Activated T-helper 2 cell treated with anti-CD3 and anti-CD28 coated beads, Interferon-gamma antibody, Interleukin-2, Interleukin-4, amounts not matched to agents 10 μg/mL and 5 μg/mL and 100 μg/mL, durations not matched to agents 14 hours and 24 hours and 36 hours (primary cell): ENCODE data around the gene C11orf91. TPM values are rescaled to one million over a fixed set of nuclear protein-coding genes. Genes with fewer than 3 reads are reported as not detected.
"Not testable (repeated sequence)": the region's sequence is repeated elsewhere in the genome, so short reads cannot be mapped to it uniquely, and the experiment has no call there.

ENCODE experiments used
- DNase-seq: peaks from one replicate; pipeline ENCODE4 v3.0.0; 2021; ENCODE audit warnings: low spot score
- H3K27ac Mint-ChIP-seq: one replicate; pipeline ENCODE4 v1.8.0; 2021; ENCODE audit warnings: mixed read lengths
- H3K27me3 Mint-ChIP-seq: one replicate; pipeline ENCODE4 v1.8.0; 2021; ENCODE audit warnings: low read depth, mixed read lengths
- H3K36me3 Mint-ChIP-seq: one replicate; pipeline ENCODE4 v1.8.0; 2021; ENCODE audit warnings: low read depth, mixed read lengths
- H3K4me1 Mint-ChIP-seq: one replicate; pipeline ENCODE4 v1.8.0; 2021; ENCODE audit warnings: low read depth, mixed read lengths
- H3K4me3 Mint-ChIP-seq: one replicate; pipeline ENCODE4 v1.8.0; 2021; ENCODE audit warnings: low read depth, mild to moderate bottlenecking, moderate library complexity, mixed read lengths
- H3K9me3 Mint-ChIP-seq: one replicate; pipeline ENCODE4 v1.8.0; 2021; ENCODE audit warnings: mixed read lengths
- intact Hi-C: fragments of 100-400 bp; cut with micrococcal nuclease; formaldehyde crosslinking; loops from one replicate; pipeline ENCODE4 v1.15.1; 2023
- total RNA-seq: library from RNA; stranded (reverse); gene quantifications from 2 replicates; pipeline ENCODE4 v1.2.3, GENCODE V29; 2022

Gene C11orf91
- total RNA-seq, 1 donor from 2014 or later: not detected

DNA sequence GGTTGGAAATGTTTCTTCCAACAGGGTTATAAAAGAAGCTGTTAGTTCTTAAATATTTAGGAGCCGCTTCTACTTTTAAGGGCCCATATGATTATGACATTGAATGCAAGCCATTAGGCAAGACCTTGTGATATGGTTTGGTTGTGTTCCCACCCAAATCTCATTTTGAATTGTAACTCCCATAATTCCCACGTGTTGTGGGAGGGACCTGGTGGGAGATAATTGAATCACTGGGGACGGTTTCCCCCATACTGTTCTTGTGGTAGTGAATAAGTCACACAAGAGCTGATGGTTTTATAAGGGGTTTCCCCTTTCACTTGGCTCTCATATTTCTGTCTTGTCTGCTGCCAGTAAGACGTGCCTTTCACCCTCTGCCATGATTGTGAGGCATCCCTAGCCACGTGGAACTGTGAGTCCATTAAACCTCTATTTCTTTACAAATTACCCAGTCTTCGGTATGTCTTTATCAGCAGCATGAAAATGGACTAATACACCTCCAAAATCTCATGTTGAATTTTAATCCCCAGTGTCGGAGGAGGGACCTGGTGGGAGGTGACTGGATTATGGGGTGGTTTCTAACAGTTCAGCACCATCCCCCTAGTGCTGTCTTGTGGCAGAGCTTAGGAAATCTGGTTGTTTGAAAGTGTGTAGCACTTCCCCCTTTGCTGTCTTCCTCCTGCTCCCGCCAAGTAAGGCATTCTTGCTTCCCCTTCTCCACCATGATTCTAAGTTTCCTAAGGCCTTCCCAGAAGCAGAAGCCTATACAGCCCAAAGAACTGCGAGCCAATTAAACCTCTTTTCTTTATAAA is 31.3 kb upstream of the C11orf91 start:
- Mint-ChIP-seq H3K4me1 (peaks cover 44% of the 10 kb centered on the region), H3K4me3 (peak overlapping the region; percentile 9), H3K36me3 (peaks cover 64% of the 10 kb centered on the region), H3K27ac (peak overlapping the region; percentile 39), H3K9me3 (no peaks in the 10 kb centered on the region), H3K27me3 (no peaks in the 10 kb centered on the region)
- no peak for DNase-seq
- intact Hi-C loops: loop anchor here (1.0 to 10.0 kb wide), 4 partner anchors 9 to 923 kb away; partner anchors contain the start of gene CAPRIN1

DNA sequence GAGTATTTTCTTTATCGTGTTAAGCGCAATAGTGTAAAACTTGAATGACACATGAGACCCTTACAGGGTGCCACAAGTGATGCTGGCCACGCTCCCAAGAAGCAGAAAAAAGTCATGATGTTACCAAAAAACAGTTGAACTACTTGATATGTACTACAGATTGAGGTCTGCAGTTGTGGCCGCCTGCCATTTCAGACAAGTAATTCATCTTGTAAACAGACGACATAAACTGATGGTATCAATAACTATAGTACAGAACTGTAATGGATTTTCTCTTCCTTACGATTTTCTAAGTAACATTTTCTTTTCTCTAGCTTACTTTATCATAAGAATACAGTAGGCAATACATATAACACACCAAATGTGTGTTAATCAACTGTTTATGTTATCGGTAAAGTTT is 30.1 kb upstream of the C11orf91 start:
- H3K4me3 Mint-ChIP-seq: no peak overlapping the region

DNA sequence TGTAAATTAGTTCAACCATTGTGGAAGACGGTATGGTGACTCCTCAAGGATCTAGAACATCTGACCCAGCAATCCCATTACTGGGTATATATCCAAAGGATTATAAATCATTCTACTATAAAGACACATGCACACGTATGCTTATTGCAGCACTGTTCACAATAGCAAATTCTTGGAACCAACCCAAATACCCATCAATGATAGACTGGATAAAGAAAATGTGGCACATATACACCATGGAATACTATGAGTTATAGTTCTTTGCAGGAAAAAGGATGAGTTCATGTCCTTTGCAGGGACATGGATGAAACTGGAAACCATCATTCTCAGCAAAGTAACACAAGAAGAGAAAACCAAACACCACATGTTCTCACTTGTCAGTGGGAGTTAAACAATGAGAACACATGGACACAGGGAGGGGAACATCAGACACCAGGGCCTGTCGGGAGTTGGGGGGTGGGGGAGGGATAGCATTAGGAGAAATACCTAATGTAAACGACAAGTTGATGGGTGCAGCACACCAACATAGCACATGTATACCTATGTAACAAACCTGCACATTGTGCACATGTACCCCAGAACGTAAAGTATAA is 28.5 kb upstream of the C11orf91 start:
- H3K9me3 Mint-ChIP-seq, H3K27me3 Mint-ChIP-seq, DNase-seq, H3K4me3 Mint-ChIP-seq, H3K27ac Mint-ChIP-seq: not testable (repeated sequence)
- intact Hi-C loops: loop anchor here (10.0 kb wide), 1 partner anchor 684 kb away; no protein-coding TSS in a partner anchor
- Mint-ChIP-seq H3K4me1 (peaks cover 53% of the 10 kb centered on the region), H3K36me3 (peaks cover 73% of the 10 kb centered on the region)

More for the DNA sequence above, 30.1 kb upstream of the C11orf91 start:
- Mint-ChIP-seq H3K36me3 (peaks cover 74% of the 10 kb centered on the region), H3K4me1 (peaks cover 51% of the 10 kb centered on the region), H3K27me3 (peaks cover 6% of the 10 kb centered on the region), H3K9me3 (no peaks in the 10 kb centered on the region), H3K27ac (no peak overlapping the region)
- intact Hi-C loops: loop anchor here (1.0 to 10.0 kb wide), 3 partner anchors 7 to 924 kb away; partner anchors contain the start of gene CAPRIN1
- DNase-seq: no peak

DNA sequence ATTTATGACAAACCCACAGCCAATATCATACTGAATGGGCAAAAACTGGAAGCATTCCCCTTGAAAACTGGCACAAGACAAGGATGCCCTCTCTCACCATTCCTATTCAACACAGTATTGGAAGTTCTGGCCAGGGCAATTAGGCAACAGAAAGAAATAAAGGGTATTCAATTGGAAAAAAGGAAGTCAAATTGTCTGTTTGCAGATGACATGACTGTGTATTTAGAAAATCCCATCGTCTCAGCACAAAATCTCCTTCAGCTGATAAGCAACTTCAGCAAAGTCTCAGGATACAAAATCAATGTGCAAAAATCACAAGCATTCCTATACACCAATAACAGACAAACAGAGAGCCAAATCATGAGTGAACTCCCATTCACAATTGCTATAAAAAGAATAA is 26.9 kb upstream of the C11orf91 start:
- not testable (repeated sequence) for DNase-seq, H3K27ac Mint-ChIP-seq, H3K27me3 Mint-ChIP-seq, H3K9me3 Mint-ChIP-seq, H3K4me3 Mint-ChIP-seq
- intact Hi-C loops: loop anchor here (10.0 kb wide), 1 partner anchor 683 kb away; no protein-coding TSS in a partner anchor
- peaks cover 58% of the 10 kb centered on the region for H3K4me1 Mint-ChIP-seq
- H3K36me3 Mint-ChIP-seq: peaks cover 64% of the 10 kb centered on the region

DNA sequence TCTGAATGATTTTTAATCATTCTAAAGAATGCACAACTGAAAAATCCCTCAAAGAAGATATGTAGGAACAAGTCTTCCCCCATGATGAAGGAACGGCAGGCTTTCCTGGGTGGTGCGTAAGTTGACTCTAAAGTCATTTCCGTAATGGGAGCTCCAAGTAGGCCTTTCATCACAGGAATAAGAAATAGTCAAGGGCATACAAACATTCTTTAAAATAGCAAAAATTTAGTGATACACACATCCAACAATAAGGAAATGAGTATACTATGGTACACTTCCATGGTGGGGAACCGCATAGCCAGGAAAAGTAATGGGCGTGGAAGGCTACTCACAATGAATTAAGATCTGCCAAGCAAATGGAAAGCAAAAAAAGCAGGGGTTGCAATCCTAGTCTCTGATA is 24.9 kb upstream of the C11orf91 start:
- no peak for DNase-seq
- intact Hi-C loops: loop anchor here (10.0 kb wide), 1 partner anchor 681 kb away; no protein-coding TSS in a partner anchor
- peaks cover 66% of the 10 kb centered on the region for H3K4me1 Mint-ChIP-seq

DNA sequence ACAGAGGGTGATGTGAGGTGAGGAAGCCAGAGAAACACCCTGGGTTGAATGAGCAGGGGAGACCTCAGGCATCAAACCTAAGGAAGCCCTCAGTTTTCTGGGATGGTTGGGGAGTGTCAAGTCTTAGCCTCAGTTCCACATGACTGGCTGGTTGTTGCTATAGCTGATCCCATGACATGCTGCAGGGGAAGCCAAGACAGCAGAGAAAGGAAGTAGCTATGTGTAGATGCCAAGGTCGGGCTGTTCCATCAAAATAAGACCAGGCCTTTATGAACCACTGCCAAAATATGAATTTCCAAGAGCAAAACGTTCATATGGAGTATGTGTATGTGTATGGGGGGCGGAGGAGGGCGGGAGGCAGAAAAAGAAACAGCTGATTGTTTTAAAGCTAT is 24.0 kb upstream of the C11orf91 start:
- intact Hi-C loops: loop anchor here (5.0 to 10.0 kb wide), 7 partner anchors 48 to 897 kb away; partner anchors contain the start of genes ABTB2, FBXO3 and PRRG4
- H3K9me3 Mint-ChIP-seq: no peaks in the 10 kb centered on the region
- no peak for DNase-seq
- peaks cover 6% of the 10 kb centered on the region for H3K27me3 Mint-ChIP-seq
- H3K4me3 Mint-ChIP-seq: no peak overlapping the region
- peaks cover 72% of the 10 kb centered on the region for H3K4me1 Mint-ChIP-seq
- no peak overlapping the region for H3K27ac Mint-ChIP-seq
- peaks cover 72% of the 10 kb centered on the region for H3K36me3 Mint-ChIP-seq

More for the DNA sequence above, 24.9 kb upstream of the C11orf91 start:
- no peak overlapping the region for H3K27ac Mint-ChIP-seq
- peaks cover 6% of the 10 kb centered on the region for H3K27me3 Mint-ChIP-seq
- no peaks in the 10 kb centered on the region for H3K9me3 Mint-ChIP-seq
- no peak overlapping the region for H3K4me3 Mint-ChIP-seq
- peaks cover 69% of the 10 kb centered on the region for H3K36me3 Mint-ChIP-seq

DNA sequence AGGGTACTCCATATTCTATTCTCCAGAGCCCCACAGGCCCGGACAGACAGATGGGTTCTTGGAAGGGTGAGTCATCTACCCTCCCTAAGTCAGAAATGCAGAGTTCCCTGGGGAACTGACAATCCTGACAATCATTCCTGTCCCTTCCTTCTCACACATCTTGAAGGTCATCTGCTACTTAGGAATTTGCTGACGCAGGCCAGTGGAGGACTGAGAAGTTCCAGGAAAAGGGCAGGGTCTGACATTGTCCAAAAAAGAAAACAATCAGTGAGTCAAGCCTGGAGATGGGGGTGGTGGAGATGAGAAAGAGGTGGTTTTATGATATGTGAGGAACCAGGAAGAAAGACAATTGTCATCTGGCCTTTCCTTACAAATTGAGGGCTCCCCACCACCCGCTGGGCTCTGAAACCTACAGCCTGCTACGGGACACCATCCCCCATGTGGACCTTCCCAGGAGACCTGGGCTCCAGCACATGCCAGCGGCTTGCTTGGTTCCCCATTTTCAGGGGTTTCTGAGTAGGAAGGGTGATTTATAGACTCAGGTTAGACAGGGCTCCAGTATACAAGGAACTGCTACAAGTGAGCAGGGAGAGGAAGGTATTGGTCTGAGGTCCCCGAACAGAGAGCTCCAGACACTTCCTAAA is 22.7 kb upstream of the C11orf91 start:
- intact Hi-C loops: loop anchor here (1.0 to 10.0 kb wide), 9 partner anchors 8 to 896 kb away; partner anchors contain the start of genes ABTB2, FBXO3 and PRRG4
- peaks cover 6% of the 10 kb centered on the region for H3K27me3 Mint-ChIP-seq
- H3K9me3 Mint-ChIP-seq: no peaks in the 10 kb centered on the region
- H3K4me1 Mint-ChIP-seq: peaks cover 70% of the 10 kb centered on the region
- H3K27ac Mint-ChIP-seq: peak overlapping the region; percentile 94
- peaks cover 74% of the 10 kb centered on the region for H3K36me3 Mint-ChIP-seq
- DNase-seq: no peak
- H3K4me3 Mint-ChIP-seq: peak overlapping the region; percentile 48

DNA sequence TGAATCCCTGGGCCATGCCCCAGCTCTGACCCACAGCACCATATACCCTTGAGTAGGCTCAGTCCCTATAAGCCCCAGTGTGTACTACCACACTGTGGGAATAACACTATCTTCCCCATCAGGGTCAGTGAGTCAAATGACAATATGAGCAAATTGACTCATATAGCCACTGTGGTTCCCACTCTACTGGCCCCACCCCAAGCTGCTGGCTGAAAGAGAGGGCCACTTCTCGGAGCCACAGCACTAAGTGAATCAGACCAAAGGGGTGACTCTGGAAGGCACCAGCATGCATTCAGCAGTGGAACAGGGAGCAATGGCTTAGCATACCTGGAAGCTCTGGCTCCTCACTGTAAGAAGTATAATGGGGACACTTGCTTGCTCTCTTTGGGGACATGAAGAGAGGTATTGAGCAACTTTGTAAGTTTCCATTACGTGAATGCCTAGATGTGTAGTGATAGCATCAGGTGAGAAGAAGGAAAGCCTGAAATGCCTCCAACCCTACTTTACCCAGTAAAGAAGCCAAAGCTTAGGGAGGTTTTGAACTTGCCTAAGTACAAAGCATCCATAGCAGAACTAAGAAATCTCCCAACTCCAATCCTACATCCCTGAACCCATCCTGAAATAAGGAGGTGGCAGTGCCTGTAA is 22.1 kb upstream of the C11orf91 start:
- Mint-ChIP-seq H3K27me3 (peaks cover 6% of the 10 kb centered on the region), H3K9me3 (no peaks in the 10 kb centered on the region), H3K27ac (peak overlapping the region; percentile 94), H3K36me3 (peaks cover 69% of the 10 kb centered on the region), H3K4me3 (peak overlapping the region; percentile 48), H3K4me1 (peaks cover 69% of the 10 kb centered on the region)
- intact Hi-C loops: loop anchor here (1.0 to 10.0 kb wide), 13 partner anchors 9 to 895 kb away; partner anchors contain the start of genes ABTB2, FBXO3 and PRRG4
- peak; percentile 38 for DNase-seq

DNA sequence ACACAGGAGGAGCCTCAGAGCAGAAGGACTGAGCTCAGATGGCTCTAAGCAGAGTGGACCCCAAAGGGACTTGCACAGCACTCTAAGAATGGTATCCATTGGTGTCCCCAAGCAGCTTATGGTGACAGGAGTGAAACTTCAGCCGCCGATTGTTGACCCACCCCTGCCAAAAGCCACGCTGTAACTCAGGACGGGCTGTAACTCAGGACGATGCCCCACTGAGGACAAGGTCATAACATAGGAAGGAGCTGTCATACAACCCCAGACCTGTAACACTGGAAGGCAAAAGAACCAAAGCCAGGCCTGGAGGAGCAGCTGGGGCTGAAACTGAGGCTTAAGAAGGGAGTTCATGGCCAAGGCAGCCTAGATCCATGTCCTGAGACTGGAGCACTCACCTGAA is 21.4 kb upstream of the C11orf91 start:
- peak overlapping the region; percentile 94 for H3K27ac Mint-ChIP-seq
- no peak overlapping the region for H3K4me3 Mint-ChIP-seq
- no peak for DNase-seq
- no peaks in the 10 kb centered on the region for H3K9me3 Mint-ChIP-seq
- peaks cover 66% of the 10 kb centered on the region for H3K4me1 Mint-ChIP-seq
- peaks cover 69% of the 10 kb centered on the region for H3K36me3 Mint-ChIP-seq
- intact Hi-C loops: loop anchor here (1.0 to 10.0 kb wide), 12 partner anchors 13 to 895 kb away; partner anchors contain the start of genes ABTB2, FBXO3 and PRRG4
- peaks cover 6% of the 10 kb centered on the region for H3K27me3 Mint-ChIP-seq

DNA sequence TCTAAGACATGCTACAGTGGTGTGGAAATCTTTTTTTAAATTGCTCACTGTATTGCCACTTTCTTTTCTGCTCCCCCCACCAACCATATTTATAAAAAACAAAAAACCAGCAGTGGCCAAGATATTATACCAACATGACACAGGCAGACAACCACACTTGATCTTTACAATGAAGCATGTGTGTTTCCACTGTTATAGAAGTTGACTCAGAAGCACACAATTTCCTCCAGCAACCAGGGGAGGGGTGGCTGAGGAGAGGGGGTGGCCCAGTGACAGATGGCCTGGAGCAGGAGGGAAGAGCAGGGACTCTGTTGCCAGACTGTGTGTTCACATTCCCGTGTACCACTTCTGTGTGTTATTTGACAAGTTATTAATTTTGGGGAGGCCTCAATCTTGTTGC is 20.8 kb upstream of the C11orf91 start:
- Mint-ChIP-seq H3K36me3 (peaks cover 72% of the 10 kb centered on the region), H3K27me3 (peaks cover 4% of the 10 kb centered on the region), H3K9me3 (no peaks in the 10 kb centered on the region), H3K27ac (peak overlapping the region; percentile 94), H3K4me1 (peaks cover 63% of the 10 kb centered on the region), H3K4me3 (peak overlapping the region; percentile 4)
- no peak for DNase-seq
- intact Hi-C loops: loop anchor here (5.0 to 10.0 kb wide), 7 partner anchors 51 to 894 kb away; partner anchors contain the start of genes ABTB2, FBXO3 and PRRG4

DNA sequence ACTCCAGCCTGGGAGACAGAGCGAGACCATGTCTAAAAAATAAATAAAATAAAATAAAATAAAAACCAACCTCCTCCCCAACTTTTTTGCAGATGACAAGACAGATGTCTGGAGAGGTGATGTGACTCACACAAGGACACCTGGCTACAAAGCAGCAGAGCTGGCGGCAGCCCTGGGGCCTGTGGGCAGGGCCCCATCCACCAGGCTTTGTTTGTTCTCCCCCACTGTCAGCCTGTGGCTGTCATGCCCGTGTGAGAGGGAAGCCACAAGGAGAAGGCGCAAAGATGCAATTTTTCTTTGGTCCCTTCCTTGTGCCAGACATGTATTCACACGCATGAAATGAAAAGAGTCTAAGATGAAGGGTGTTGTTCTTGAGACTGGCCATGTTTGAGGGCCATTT is 19.0 kb upstream of the C11orf91 start:
- peaks cover 65% of the 10 kb centered on the region for H3K36me3 Mint-ChIP-seq
- intact Hi-C loops: no loop called here

DNA sequence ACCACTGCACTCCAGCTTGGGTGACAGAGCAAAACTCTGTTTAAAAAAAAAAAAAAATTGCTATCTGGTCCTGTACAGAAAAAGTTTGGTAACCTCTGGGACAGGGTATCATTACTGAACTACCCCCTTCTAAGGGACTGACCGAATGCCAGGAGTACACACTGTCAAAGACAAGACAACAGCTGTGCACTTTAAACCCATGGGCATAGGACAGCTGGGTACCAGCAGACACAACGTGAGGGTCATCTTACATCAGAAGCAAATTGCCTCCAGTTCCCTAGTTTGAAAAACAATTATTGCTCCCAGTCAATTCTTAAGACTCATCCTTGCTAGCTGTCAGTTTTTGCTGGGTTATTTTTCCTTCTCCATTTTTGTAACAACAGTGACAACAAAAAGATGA is 17.8 kb upstream of the C11orf91 start:
- Mint-ChIP-seq H3K4me3 (no peak overlapping the region), H3K27ac (no peak overlapping the region), H3K4me1 (peaks cover 36% of the 10 kb centered on the region), H3K27me3 (no peaks in the 10 kb centered on the region), H3K36me3 (peaks cover 62% of the 10 kb centered on the region), H3K9me3 (no peaks in the 10 kb centered on the region)
- DNase-seq: no peak
- intact Hi-C loops: no loop called here

More for the DNA sequence above, 19.0 kb upstream of the C11orf91 start:
- DNase-seq: no peak
- Mint-ChIP-seq H3K27me3 (no peaks in the 10 kb centered on the region), H3K9me3 (no peaks in the 10 kb centered on the region), H3K4me3 (no peak overlapping the region), H3K4me1 (peaks cover 47% of the 10 kb centered on the region), H3K27ac (no peak overlapping the region)
